ENCODE data around the gene TLR9.

Gene TLR9

DNA sequence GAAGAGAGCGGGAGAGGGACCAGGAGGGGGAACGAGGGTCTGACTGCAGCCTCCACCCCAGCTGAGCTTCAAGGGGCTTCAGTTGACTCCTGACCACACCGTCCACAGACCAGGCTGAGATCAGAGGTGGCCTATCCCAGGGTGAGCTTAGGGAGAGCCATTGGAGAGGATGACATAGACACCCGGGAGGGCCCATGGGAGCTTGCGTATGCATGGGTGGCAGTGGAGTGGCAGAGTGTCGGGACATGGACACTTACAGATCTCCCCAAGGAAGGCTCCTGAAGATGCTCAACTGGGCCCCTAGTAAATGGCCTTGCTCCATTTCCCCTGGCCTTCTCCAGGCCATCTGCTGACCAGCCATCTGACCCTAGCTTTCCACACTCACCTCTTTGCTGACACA lies 40.1 kb downstream of the TLR9 start:
- H3K4me3 ChIP-seq (ENCODE audit: low read depth in 1 of 2, low read length in 2 of 2): no peak overlapping the region
- H3K79me2 ChIP-seq (ENCODE audit: insufficient read depth, low read length): no peaks in the 10 kb centered on the region
- H3K27ac ChIP-seq (ENCODE audit: low read length): no peak overlapping the region
- no peak for ATAC-seq (ENCODE audit: insufficient read depth, low read depth)
- no peaks in the 10 kb centered on the region for H3K4me1 ChIP-seq (ENCODE audit: insufficient read depth, low read length)
- no peaks in the 10 kb centered on the region for H3K36me3 ChIP-seq (ENCODE audit: insufficient read depth, low read length)
- no peak overlapping the region for H2AFZ ChIP-seq (ENCODE audit: low read depth, low read length)
- H3K4me2 ChIP-seq (ENCODE audit: insufficient read depth, low read length): no peak overlapping the region
- TF ChIP-seq EZH2 (IDR thresholded peaks at IDR 0.05; ENCODE audit: borderline replicate concordance, low read depth, low read length, severe bottlenecking): no peak
- TF ChIP-seq, protein P1, sequence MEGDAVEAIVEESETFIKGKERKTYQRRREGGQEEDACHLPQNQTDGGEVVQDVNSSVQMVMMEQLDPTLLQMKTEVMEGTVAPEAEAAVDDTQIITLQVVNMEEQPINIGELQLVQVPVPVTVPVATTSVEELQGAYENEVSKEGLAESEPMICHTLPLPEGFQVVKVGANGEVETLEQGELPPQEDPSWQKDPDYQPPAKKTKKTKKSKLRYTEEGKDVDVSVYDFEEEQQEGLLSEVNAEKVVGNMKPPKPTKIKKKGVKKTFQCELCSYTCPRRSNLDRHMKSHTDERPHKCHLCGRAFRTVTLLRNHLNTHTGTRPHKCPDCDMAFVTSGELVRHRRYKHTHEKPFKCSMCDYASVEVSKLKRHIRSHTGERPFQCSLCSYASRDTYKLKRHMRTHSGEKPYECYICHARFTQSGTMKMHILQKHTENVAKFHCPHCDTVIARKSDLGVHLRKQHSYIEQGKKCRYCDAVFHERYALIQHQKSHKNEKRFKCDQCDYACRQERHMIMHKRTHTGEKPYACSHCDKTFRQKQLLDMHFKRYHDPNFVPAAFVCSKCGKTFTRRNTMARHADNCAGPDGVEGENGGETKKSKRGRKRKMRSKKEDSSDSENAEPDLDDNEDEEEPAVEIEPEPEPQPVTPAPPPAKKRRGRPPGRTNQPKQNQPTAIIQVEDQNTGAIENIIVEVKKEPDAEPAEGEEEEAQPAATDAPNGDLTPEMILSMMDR (IDR thresholded peaks at IDR 0.05; ENCODE audit: borderline replicate concordance, extremely low read depth, low read length, poor library complexity, severe bottlenecking): no peak
- no peaks in the 10 kb centered on the region for H3K9me3 ChIP-seq (ENCODE audit: insufficient read depth, low read length, severe bottlenecking)
- no peak for DNase-seq
- no peaks in the 10 kb centered on the region for H4K20me1 ChIP-seq (ENCODE audit: insufficient read depth, low read length)
- no peaks in the 10 kb centered on the region for H3K27me3 ChIP-seq (ENCODE audit: insufficient read depth, low read length, poor library complexity)
- no peak overlapping the region for H3K9ac ChIP-seq (ENCODE audit: low read depth, low read length)

GRCh38 chr3:52184690-52185089 lies 40.8 kb downstream of the TLR9 start:
- Histone ChIP-seq H3K4me2 (ENCODE audit: insufficient read depth, low read length) (no peak overlapping the region), H3K4me1 (ENCODE audit: insufficient read depth, low read length) (no peaks in the 10 kb centered on the region), H3K27ac (ENCODE audit: low read length) (no peak overlapping the region), H4K20me1 (ENCODE audit: insufficient read depth, low read length) (no peaks in the 10 kb centered on the region), H3K9ac (ENCODE audit: low read depth, low read length) (no peak overlapping the region), H3K36me3 (ENCODE audit: insufficient read depth, low read length) (no peaks in the 10 kb centered on the region), H3K9me3 (ENCODE audit: insufficient read depth, low read length, severe bottlenecking) (no peaks in the 10 kb centered on the region), H2AFZ (ENCODE audit: low read depth, low read length) (no peak overlapping the region), H3K4me3 (ENCODE audit: low read depth in 1 of 2, low read length in 2 of 2) (no peak overlapping the region), H3K27me3 (ENCODE audit: insufficient read depth, low read length, poor library complexity) (no peaks in the 10 kb centered on the region), H3K79me2 (ENCODE audit: insufficient read depth, low read length) (no peaks in the 10 kb centered on the region)
- TF ChIP-seq, protein P1 (IDR thresholded peaks at IDR 0.05; ENCODE audit: borderline replicate concordance, extremely low read depth, low read length, poor library complexity, severe bottlenecking): no peak
- TF ChIP-seq EZH2 (IDR thresholded peaks at IDR 0.05; ENCODE audit: borderline replicate concordance, low read depth, low read length, severe bottlenecking): no peak
- no peak for ATAC-seq (ENCODE audit: insufficient read depth, low read depth)
- DNase-seq: no peak

- TF ChIP-seq, protein P1 (IDR thresholded peaks at IDR 0.05; ENCODE audit: borderline replicate concordance, extremely low read depth, low read length, poor library complexity, severe bottlenecking): no peak
- TF ChIP-seq EZH2 (IDR thresholded peaks at IDR 0.05; ENCODE audit: borderline replicate concordance, low read depth, low read length, severe bottlenecking): no peak
- no peaks in the 10 kb centered on the region for H3K9me3 ChIP-seq (ENCODE audit: insufficient read depth, low read length, severe bottlenecking)
- H3K9ac ChIP-seq (ENCODE audit: low read depth, low read length): no peak overlapping the region
- H3K4me1 ChIP-seq (ENCODE audit: insufficient read depth, low read length): no peaks in the 10 kb centered on the region
- no peaks in the 10 kb centered on the region for H3K27me3 ChIP-seq (ENCODE audit: insufficient read depth, low read length, poor library complexity)
- H2AFZ ChIP-seq (ENCODE audit: low read depth, low read length): no peak overlapping the region
- no peak overlapping the region for H3K4me2 ChIP-seq (ENCODE audit: insufficient read depth, low read length)
- ATAC-seq (ENCODE audit: insufficient read depth, low read depth): no peak
- no peak for DNase-seq
- no peak overlapping the region for H3K27ac ChIP-seq (ENCODE audit: low read length)
- no peak overlapping the region for H3K4me3 ChIP-seq (ENCODE audit: low read depth in 1 of 2, low read length in 2 of 2)
- H3K36me3 ChIP-seq (ENCODE audit: insufficient read depth, low read length): no peaks in the 10 kb centered on the region
- no peaks in the 10 kb centered on the region for H3K79me2 ChIP-seq (ENCODE audit: insufficient read depth, low read length)
- no peaks in the 10 kb centered on the region for H4K20me1 ChIP-seq (ENCODE audit: insufficient read depth, low read length)
Measured at GRCh38 chr3:52183786-52184445, 41.5 kb downstream of the TLR9 start.

All from DND-41 (cell line).